HEK293 (cell line): Measurements from ENCODE around the gene FRYL.

Experiments
- CTCF ChIA-PET: fragments of 350-600 bp; formaldehyde crosslinking; extraction: SDS; loops from one replicate; lab custom pipeline; 2021; ENCODE audit warnings: antibody characterized with exemption; lab: Yijun Ruan, JAX
- POLR2A ChIA-PET: fragments of 300-600 bp; formaldehyde crosslinking; extraction: SDS; loops from one replicate; lab custom pipeline; 2020; ENCODE audit warnings: antibody characterized with exemption, inconsistent platforms; lab: Yijun Ruan, JAX
- H3K27ac ChIP-seq: fragments of 200-500 bp; sonication (Bioruptor generic); 2 replicates; pipeline ENCODE4 v1.5.1; 2014; ENCODE audit warnings: low read depth, low read length, control low read depth, inconsistent platforms; ENCODE audit errors: extremely low read depth
- H3K36me3 ChIP-seq, 2 experiments: fragments of 200-500 bp in 1 of 2; sonication (Bioruptor generic) in 1 of 2; 1 replicate in 1 of 2; 2 replicates in 1 of 2; pipeline ENCODE4 v1.5.1; 2014 to 2017; ENCODE audit warnings: inconsistent platforms in 2 of 2, low read length in 2 of 2; ENCODE audit not compliant: control insufficient read depth in 2 of 2, insufficient read depth in 1 of 2
- H3K4me1 ChIP-seq: fragments of 200-500 bp; sonication (Bioruptor generic); 2 replicates; pipeline ENCODE4 v1.5.1; 2014; ENCODE audit warnings: mild to moderate bottlenecking, low read length, inconsistent platforms; ENCODE audit not compliant: control insufficient read depth, insufficient read depth
- H3K4me3 ChIP-seq: 2 replicates; pipeline ENCODE4 v1.5.1; 2011; ENCODE audit warnings: low read depth, mild to moderate bottlenecking, control low read depth, low read length, moderate library complexity
- H3K9me3 ChIP-seq: fragments of 200-500 bp; sonication (Bioruptor generic); 2 replicates; pipeline ENCODE4 v1.5.1; 2014; ENCODE audit warnings: low read depth, low read length, inconsistent platforms; ENCODE audit not compliant: control insufficient read depth, insufficient read depth
- INSM2 ChIP-seq: fragments of 450-650 bp; formaldehyde crosslinking; IDR thresholded peaks from 2 replicates; pipeline ENCODE4 v1.5.1; 2016; ENCODE audit warnings: missing biosample characterization, missing genetic modification characterization
- KLF10 ChIP-seq: fragments of 450-650 bp; IDR thresholded peaks from 2 replicates; pipeline ENCODE4 v1.5.1; 2018; ENCODE audit warnings: missing biosample characterization, mild to moderate bottlenecking, missing genetic modification characterization
- KLF16 ChIP-seq: fragments of 450-650 bp; formaldehyde crosslinking; IDR thresholded peaks from 2 replicates; pipeline ENCODE4 v1.5.1; 2017; ENCODE audit warnings: missing biosample characterization, missing genetic modification characterization
- PRDM6 ChIP-seq: fragments of 450-650 bp; formaldehyde crosslinking; IDR thresholded peaks from 2 replicates; pipeline ENCODE4 v1.5.1; 2017; ENCODE audit warnings: missing biosample characterization, missing genetic modification characterization
- SALL2 ChIP-seq: fragments of 450-650 bp; formaldehyde crosslinking; IDR thresholded peaks from 2 replicates; pipeline ENCODE4 v1.5.0; 2017; ENCODE audit warnings: missing biosample characterization, mild to moderate bottlenecking, missing genetic modification characterization, borderline replicate concordance
- SP3 ChIP-seq: fragments of 450-650 bp; formaldehyde crosslinking; IDR thresholded peaks from 2 replicates; pipeline ENCODE4 v1.5.1; 2016; ENCODE audit warnings: missing biosample characterization, missing genetic modification characterization
- SP7 ChIP-seq: fragments of 450-650 bp; formaldehyde crosslinking; IDR thresholded peaks from 2 replicates; pipeline ENCODE4 v1.5.1; 2016; ENCODE audit warnings: missing biosample characterization, missing genetic modification characterization
- TCF7L2 ChIP-seq: IDR thresholded peaks from 2 replicates; pipeline ENCODE4 v1.6.1; 2011; ENCODE audit warnings: low read depth, mild to moderate bottlenecking, inconsistent platforms, low read length, moderate library complexity, borderline replicate concordance
- ZBTB48 ChIP-seq: fragments of 450-650 bp; formaldehyde crosslinking; IDR thresholded peaks from 2 replicates; pipeline ENCODE4 v1.5.1; 2016; ENCODE audit warnings: missing biosample characterization, missing genetic modification characterization
- ZBTB49 ChIP-seq: fragments of 450-650 bp; formaldehyde crosslinking; IDR thresholded peaks from 2 replicates; pipeline ENCODE4 v1.5.1; 2016; ENCODE audit warnings: missing biosample characterization, missing genetic modification characterization, low read depth
- ZFP37 ChIP-seq: fragments of 450-650 bp; formaldehyde crosslinking; IDR thresholded peaks from 2 replicates; pipeline ENCODE4 v1.5.1; 2016; ENCODE audit warnings: missing biosample characterization, missing genetic modification characterization
- ZNF10 ChIP-seq: fragments of 450-650 bp; formaldehyde crosslinking; IDR thresholded peaks from 2 replicates; pipeline ENCODE4 v1.5.1; 2017; ENCODE audit warnings: missing biosample characterization, missing genetic modification characterization
- ZNF114 ChIP-seq: fragments of 450-650 bp; formaldehyde crosslinking; IDR thresholded peaks from 2 replicates; pipeline ENCODE4 v1.5.0; 2017; ENCODE audit warnings: missing biosample characterization, missing genetic modification characterization
- ZNF174 ChIP-seq: fragments of 450-650 bp; formaldehyde crosslinking; IDR thresholded peaks from 2 replicates; pipeline ENCODE4 v1.5.0; 2017; ENCODE audit warnings: missing biosample characterization, mild to moderate bottlenecking, missing genetic modification characterization
- ZNF175 ChIP-seq: fragments of 450-650 bp; formaldehyde crosslinking; IDR thresholded peaks from 2 replicates; pipeline ENCODE4 v1.5.1; 2016; ENCODE audit warnings: missing biosample characterization, missing genetic modification characterization
- ZNF19 ChIP-seq: fragments of 450-650 bp; formaldehyde crosslinking; IDR thresholded peaks from 2 replicates; pipeline ENCODE4; 2016; ENCODE audit warnings: missing biosample characterization, missing genetic modification characterization, low read depth
- ZNF223 ChIP-seq: fragments of 450-650 bp; formaldehyde crosslinking; IDR thresholded peaks from 2 replicates; pipeline ENCODE4 v1.5.1; 2016; ENCODE audit warnings: missing biosample characterization, missing genetic modification characterization
- ZNF302 ChIP-seq: fragments of 450-650 bp; formaldehyde crosslinking; IDR thresholded peaks from 2 replicates; pipeline ENCODE4 v1.5.1; 2016; ENCODE audit warnings: missing biosample characterization, missing genetic modification characterization, low read depth
- ZNF416 ChIP-seq: fragments of 450-650 bp; formaldehyde crosslinking; IDR thresholded peaks from 2 replicates; pipeline ENCODE4 v1.5.1; 2016; ENCODE audit warnings: missing biosample characterization, missing genetic modification characterization
- ZNF530 ChIP-seq: fragments of 450-650 bp; formaldehyde crosslinking; IDR thresholded peaks from 2 replicates; pipeline ENCODE4 v1.5.1; 2016; ENCODE audit warnings: low read depth, missing biosample characterization, missing genetic modification characterization
- ZNF571 ChIP-seq: fragments of 450-650 bp; formaldehyde crosslinking; IDR thresholded peaks from 2 replicates; pipeline ENCODE4 v1.5.0; 2017; ENCODE audit warnings: missing biosample characterization, missing genetic modification characterization
- ZNF626 ChIP-seq: fragments of 450-650 bp; sonication (Bioruptor Pico); formaldehyde crosslinking; IDR thresholded peaks from 2 replicates; pipeline ENCODE4 v1.5.1; 2018; ENCODE audit warnings: missing biosample characterization, missing genetic modification characterization, inconsistent platforms
- ZNF664 ChIP-seq: fragments of 450-650 bp; formaldehyde crosslinking; IDR thresholded peaks from 2 replicates; pipeline ENCODE4 v1.5.1; 2016; ENCODE audit warnings: missing biosample characterization, missing genetic modification characterization
- ZNF747 ChIP-seq: fragments of 450-650 bp; formaldehyde crosslinking; IDR thresholded peaks from 2 replicates; pipeline ENCODE4 v1.5.1; 2016; ENCODE audit warnings: missing biosample characterization, missing genetic modification characterization
- ZNF776 ChIP-seq: fragments of 450-650 bp; formaldehyde crosslinking; IDR thresholded peaks from 2 replicates; pipeline ENCODE4 v1.5.0; 2017; ENCODE audit warnings: missing biosample characterization, missing genetic modification characterization, borderline replicate concordance
- ZXDB ChIP-seq: fragments of 450-650 bp; formaldehyde crosslinking; IDR thresholded peaks from 2 replicates; pipeline ENCODE4 v1.5.1; 2016; ENCODE audit warnings: missing biosample characterization, missing genetic modification characterization

FRYL gene

GRCh38 chr4:48692044-48692443 lies 88.0 kb downstream of the FRYL start:
- CTCF ChIA-PET = no interaction called here
- POLR2A ChIA-PET = no interaction called here

GRCh38 chr4:48688953-48689352 lies 91.1 kb downstream of the FRYL start:
- Histone ChIP-seq H3K4me3 (no peak overlapping the region), H3K4me1 (no peaks in the 10 kb centered on the region; the same call in 1 of the 2 replicates), H3K36me3 (no peaks in the 10 kb centered on the region), H3K27ac (no peak overlapping the region), H3K9me3 (no peaks in the 10 kb centered on the region)
- TF ChIP-seq PRDM6 = peak; percentile 77
- no peak for TF ChIP-seq ZNF175 (tag by site-specific recombination)
- TF ChIP-seq ZBTB49 (tag by site-specific recombination) = no peak
- no peak for TF ChIP-seq ZNF174 (tag by site-specific recombination)
- POLR2A ChIA-PET = interaction anchor here (0.6 kb wide), 1 partner anchor 35 kb away, joined by 4 read pairs; no protein-coding TSS in a partner anchor
- CTCF ChIA-PET = no interaction called here

More at GRCh38 chr4:48692044-48692443, 88.0 kb downstream of the FRYL start:
- H3K4me1 ChIP-seq = no peaks in the 10 kb centered on the region; the same call in 1 of the 2 replicates
- no peak for TF ChIP-seq ZNF114
- no peak for TF ChIP-seq INSM2
- H3K4me3 ChIP-seq = no peak overlapping the region
- H3K36me3 ChIP-seq = no peaks in the 10 kb centered on the region
- no peaks in the 10 kb centered on the region for H3K9me3 ChIP-seq
- no peak overlapping the region for H3K27ac ChIP-seq

- H3K9me3 ChIP-seq = no peaks in the 10 kb centered on the region
- CTCF ChIA-PET = no interaction called here
- POLR2A ChIA-PET = interaction anchor here (0.7 kb wide), 1 partner anchor 12 kb away, joined by 5 read pairs; no protein-coding TSS in a partner anchor
Measured at GRCh38 chr4:48687313-48688051, 92.6 kb downstream of the FRYL start.

More at GRCh38 chr4:48687313-48688051, 92.6 kb downstream of the FRYL start:
- Histone ChIP-seq H3K4me1 (no peaks in the 10 kb centered on the region; the same call in 1 of the 2 replicates), H3K27ac (no peak overlapping the region), H3K36me3 (no peaks in the 10 kb centered on the region)
- TF ChIP-seq KLF10 (tag by site-specific recombination) = no peak
- no peak for TF ChIP-seq ZNF571
- TF ChIP-seq ZNF747 (tag by site-specific recombination) = no peak
- no peak for TF ChIP-seq TCF7L2
- no peak for TF ChIP-seq ZNF19
- TF ChIP-seq ZNF223 (tag by site-specific recombination) = no peak
- TF ChIP-seq ZXDB (tag by site-specific recombination) = no peak
- no peak for TF ChIP-seq ZNF530 (tag by site-specific recombination)
- TF ChIP-seq KLF16 (tag by site-specific recombination) = no peak
- no peak for TF ChIP-seq ZNF10 (tag by site-specific recombination)
- no peak for TF ChIP-seq ZNF664 (tag by site-specific recombination)
- no peak for TF ChIP-seq ZNF416 (tag by site-specific recombination)
- no peak for TF ChIP-seq ZNF302 (tag by site-specific recombination)
- TF ChIP-seq SP7 = no peak
- TF ChIP-seq ZNF776 (tag by site-specific recombination) = no peak
- TF ChIP-seq ZFP37 (tag by site-specific recombination) = no peak
- no peak for TF ChIP-seq SP3 (tag by site-specific recombination)
- no peak for TF ChIP-seq SALL2 (tag by site-specific recombination)
- no peak for TF ChIP-seq ZBTB48
- TF ChIP-seq ZNF626 = no peak
- TF ChIP-seq, all 188 proteins: peak for 0
- no peak overlapping the region for H3K4me3 ChIP-seq
